ENCODE data around the gene NAA10.

GRCh38 chrX:153966841-153967535, 32.2 kb upstream of the NAA10 start:
- TF ChIP-seq CTCF (IDR thresholded peaks at IDR 0.05) (no peak), POLR2A (IDR thresholded peaks at IDR 0.05) (no peak)

All from thyroid gland (tissue), 4 donors.